ENCODE results near the gene CMBL. TPM values are rescaled to one million over a fixed set of nuclear protein-coding genes. Genes with fewer than 3 reads are reported as not detected.

The CMBL gene
- total RNA-seq, 1 donor from 2014 or later = 21.7 TPM

- no peak overlapping the region for H3K4me3 ChIP-seq
- intact Hi-C loops (cut with DNase I) = no loop called here
- H3K36me3 ChIP-seq = no peaks in the 10 kb centered on the region
- H3K9me3 ChIP-seq = no peaks in the 10 kb centered on the region
- peaks cover 13% of the 10 kb centered on the region for H3K4me1 ChIP-seq
- H3K27ac ChIP-seq = no peak overlapping the region
- H3K27me3 ChIP-seq (ENCODE audit: low read depth) = peaks cover 16% of the 10 kb centered on the region
- no peak for TF ChIP-seq CTCF (IDR thresholded peaks at IDR 0.05)
- no peak for DNase-seq
- ATAC-seq = no peak
Measured at GRCh38 chr5:10337107-10337506, 29.4 kb upstream of the CMBL start.

GRCh38 chr5:10335711-10336470 is 28.2 kb upstream of the CMBL start:
- no peak for TF ChIP-seq CTCF (IDR thresholded peaks at IDR 0.05)
- Histone ChIP-seq H3K27ac (no peak overlapping the region), H3K4me1 (peaks cover 22% of the 10 kb centered on the region), H3K4me3 (no peak overlapping the region), H3K27me3 (ENCODE audit: low read depth) (peaks cover 16% of the 10 kb centered on the region), H3K9me3 (no peaks in the 10 kb centered on the region), H3K36me3 (no peaks in the 10 kb centered on the region)
- intact Hi-C loops (cut with DNase I) = no loop called here
- ATAC-seq (no peak), DNase-seq (no peak)

DNA sequence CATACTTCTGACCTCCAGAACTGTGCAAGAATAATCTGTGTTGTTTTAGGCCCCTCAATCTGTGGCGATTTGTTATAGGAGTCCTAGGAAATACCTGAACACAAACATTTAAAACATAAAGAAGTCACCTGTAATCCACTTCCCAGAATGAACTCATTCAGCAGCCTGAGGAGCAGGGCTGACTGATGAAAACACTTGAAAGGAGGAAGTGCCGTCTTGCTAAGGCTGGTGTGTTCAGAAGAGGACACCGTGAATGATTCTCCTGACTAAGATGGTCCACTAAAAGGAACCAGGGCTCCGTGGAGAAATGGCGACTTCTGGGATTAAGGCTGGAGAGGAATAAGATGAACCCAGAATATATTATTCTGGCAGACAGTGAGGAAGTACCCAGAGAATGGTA is 27.1 kb upstream of the CMBL start:
- intact Hi-C loops (cut with DNase I) = no loop called here
- peak in 1 of 2 donors; percentile 28 for ATAC-seq
- peaks cover 33% of the 10 kb centered on the region for H3K4me1 ChIP-seq
- DNase-seq = no peak
- no peak overlapping the region for H3K4me3 ChIP-seq
- peaks cover 16% of the 10 kb centered on the region for H3K27me3 ChIP-seq (ENCODE audit: low read depth)
- H3K36me3 ChIP-seq = no peaks in the 10 kb centered on the region
- H3K9me3 ChIP-seq = no peaks in the 10 kb centered on the region
- TF ChIP-seq CTCF (IDR thresholded peaks at IDR 0.05) = no peak
- H3K27ac ChIP-seq = no peak overlapping the region

DNA sequence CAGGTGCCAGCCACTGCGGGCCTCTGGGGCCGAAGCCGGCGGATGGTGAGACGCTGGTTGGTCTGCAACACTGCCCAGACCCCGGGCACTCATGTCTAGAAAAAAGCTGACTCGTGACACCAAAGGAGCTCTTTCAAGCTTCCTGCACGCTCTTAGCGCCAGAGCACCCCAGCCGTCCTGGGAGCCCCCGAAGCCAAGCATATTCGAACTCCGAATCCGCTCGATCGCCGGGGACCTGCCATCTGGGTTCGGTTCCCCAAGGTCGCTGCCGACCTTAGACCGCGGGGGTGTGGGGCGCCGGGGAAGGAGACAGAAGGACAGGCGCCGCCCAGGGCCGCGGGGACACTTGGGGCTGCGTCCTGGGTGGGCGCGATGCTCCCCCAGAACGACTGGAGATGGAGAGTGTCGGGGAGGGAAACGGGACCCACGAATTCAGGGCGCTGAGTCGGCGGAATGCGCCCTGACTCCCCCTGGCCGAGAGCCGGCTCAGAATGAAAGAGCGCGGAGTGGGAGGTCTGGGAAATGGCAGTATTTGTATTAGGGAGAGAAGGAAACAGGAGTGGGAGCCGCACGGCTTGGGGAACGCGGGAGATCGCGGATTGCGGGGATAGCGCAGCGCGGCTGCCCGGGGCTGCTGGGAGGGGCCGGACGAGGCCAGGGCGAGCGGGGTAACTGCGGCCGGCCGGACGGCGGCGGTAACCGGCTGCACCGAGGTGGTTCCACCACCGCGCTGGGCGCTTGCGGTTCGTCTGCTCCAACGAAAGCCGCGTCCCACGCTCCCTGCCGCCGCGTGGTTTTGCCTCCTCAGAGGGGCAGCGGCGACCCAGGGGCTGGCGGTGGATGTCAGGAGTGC is 25.7 kb upstream of the CMBL start:
- intact Hi-C loops (cut with DNase I) = no loop called here

DNA sequence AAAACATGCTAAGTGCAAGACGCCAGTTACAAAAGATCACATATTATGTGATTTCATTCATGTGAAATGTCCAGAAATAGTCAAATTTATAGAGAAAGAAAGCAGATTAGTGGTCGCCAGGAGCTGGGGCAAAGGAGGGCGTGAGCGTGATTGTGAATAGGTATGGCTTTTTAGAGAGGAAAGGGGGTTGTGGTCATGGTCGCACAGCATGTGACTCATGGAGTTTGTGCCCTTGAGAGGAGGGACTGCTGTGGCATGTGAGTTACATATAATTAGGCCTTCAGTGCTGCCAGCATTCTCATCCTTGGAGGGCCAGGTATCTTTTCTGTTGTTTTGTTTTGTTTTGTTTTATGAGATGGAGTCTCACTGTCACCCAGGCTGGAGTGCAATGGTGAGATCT is 24.6 kb upstream of the CMBL start:
- no peak overlapping the region for H3K27ac ChIP-seq
- H3K27me3 ChIP-seq (ENCODE audit: low read depth) = peaks cover 16% of the 10 kb centered on the region
- H3K36me3 ChIP-seq = no peaks in the 10 kb centered on the region
- no peaks in the 10 kb centered on the region for H3K9me3 ChIP-seq
- DNase-seq (no peak), ATAC-seq (no peak)
- intact Hi-C loops (cut with DNase I) = no loop called here
- TF ChIP-seq CTCF (IDR thresholded peaks at IDR 0.05) = no peak
- H3K4me1 ChIP-seq = peaks cover 45% of the 10 kb centered on the region
- H3K4me3 ChIP-seq = no peak overlapping the region

More for the DNA sequence above, 25.7 kb upstream of the CMBL start:
- Histone ChIP-seq H3K9me3 (no peaks in the 10 kb centered on the region), H3K27ac (no peak overlapping the region), H3K4me1 (peaks cover 45% of the 10 kb centered on the region), H3K4me3 (peak overlapping the region; percentile 67), H3K36me3 (no peaks in the 10 kb centered on the region), H3K27me3 (ENCODE audit: low read depth) (peaks cover 16% of the 10 kb centered on the region)
- DNase-seq (peak; percentile 65), ATAC-seq (peak; percentile 76 to 81)
- TF ChIP-seq CTCF (IDR thresholded peaks at IDR 0.05) = no peak
